ENCODE data around the gene HHAT.

The HHAT gene

GRCh38 chr1:210696709-210697108 lies 368.0 kb downstream of the HHAT start:
- H3K4me1 ChIP-seq (ENCODE audit: insufficient read depth, low read length, poor library complexity, severe bottlenecking): peaks cover 59% of the 10 kb centered on the region
- TF ChIP-seq CTCF (conservative IDR thresholded peaks at IDR 0.05; ENCODE audit: low read length) (peak; percentile 48), EZH2phosphoT487 (IDR thresholded peaks at IDR 0.05; ENCODE audit: borderline replicate concordance) (no peak)
- peak overlapping the region; percentile 15 for H3K4me3 ChIP-seq (ENCODE audit: low read length, poor library complexity, severe bottlenecking)
- H3K9me2 ChIP-seq (replicated peaks; ENCODE audit: low read depth, low read length): no peaks in the 10 kb centered on the region
- H3K36me3 ChIP-seq (ENCODE audit: insufficient read depth, low read length): no peaks in the 10 kb centered on the region
- 0 out of 2 replicates have a peak, but pooled peaks cover 3% of the 10 kb centered on the region for H3F3A ChIP-seq (ENCODE audit: low read depth)
- H3K27me3 ChIP-seq (ENCODE audit: insufficient read depth, low read length, poor library complexity, severe bottlenecking): no peaks in the 10 kb centered on the region
- no peak overlapping the region for H2AFZ ChIP-seq (ENCODE audit: low read length)
- peak overlapping the region; percentile 61 for H3K4me2 ChIP-seq (ENCODE audit: low read depth, low read length, poor library complexity, severe bottlenecking)
- H3K9ac ChIP-seq (ENCODE audit: low read depth, low read length, poor library complexity, severe bottlenecking): peak overlapping the region; percentile 38
- no peaks in the 10 kb centered on the region for H3K79me2 ChIP-seq (ENCODE audit: insufficient read depth, low read length)
- no peaks in the 10 kb centered on the region for H4K20me1 ChIP-seq (ENCODE audit: insufficient read depth, low read length, poor library complexity, severe bottlenecking)
- no peaks in the 10 kb centered on the region for H3K9me3 ChIP-seq (ENCODE audit: insufficient read depth, low read depth, low read length)

- no peak overlapping the region for H2AFZ ChIP-seq (ENCODE audit: low read length)
- H3K9me3 ChIP-seq (ENCODE audit: insufficient read depth, low read depth, low read length): no peaks in the 10 kb centered on the region
- no peaks in the 10 kb centered on the region for H3K9me2 ChIP-seq (replicated peaks; ENCODE audit: low read depth, low read length)
- no peaks in the 10 kb centered on the region for H4K20me1 ChIP-seq (ENCODE audit: insufficient read depth, low read length, poor library complexity, severe bottlenecking)
- peak overlapping the region; percentile 61 for H3K4me2 ChIP-seq (ENCODE audit: low read depth, low read length, poor library complexity, severe bottlenecking)
- no peaks in the 10 kb centered on the region for H3K36me3 ChIP-seq (ENCODE audit: insufficient read depth, low read length)
- peaks cover 55% of the 10 kb centered on the region for H3K4me1 ChIP-seq (ENCODE audit: insufficient read depth, low read length, poor library complexity, severe bottlenecking)
- no peak for TF ChIP-seq EZH2phosphoT487 (IDR thresholded peaks at IDR 0.05; ENCODE audit: borderline replicate concordance)
- TF ChIP-seq CTCF (conservative IDR thresholded peaks at IDR 0.05; ENCODE audit: low read length): no peak
- no peaks in the 10 kb centered on the region for H3K27me3 ChIP-seq (ENCODE audit: insufficient read depth, low read length, poor library complexity, severe bottlenecking)
- no peak overlapping the region for H3K4me3 ChIP-seq (ENCODE audit: low read length, poor library complexity, severe bottlenecking)
- no peaks in the 10 kb centered on the region for H3K79me2 ChIP-seq (ENCODE audit: insufficient read depth, low read length)
- H3F3A ChIP-seq (ENCODE audit: low read depth): 0 out of 2 replicates have a peak, but pooled peaks cover 3% of the 10 kb centered on the region
- H3K9ac ChIP-seq (ENCODE audit: low read depth, low read length, poor library complexity, severe bottlenecking): no peak overlapping the region
Observed at GRCh38 chr1:210697185-210697584, 368.5 kb downstream of the HHAT start.

GRCh38 chr1:210698661-210699060 lies 370.0 kb downstream of the HHAT start:
- 0 out of 2 replicates have a peak, but pooled peaks cover 3% of the 10 kb centered on the region for H3F3A ChIP-seq (ENCODE audit: low read depth)
- no peaks in the 10 kb centered on the region for H4K20me1 ChIP-seq (ENCODE audit: insufficient read depth, low read length, poor library complexity, severe bottlenecking)
- no peak overlapping the region for H2AFZ ChIP-seq (ENCODE audit: low read length)
- H3K9me3 ChIP-seq (ENCODE audit: insufficient read depth, low read depth, low read length): no peaks in the 10 kb centered on the region
- H3K27me3 ChIP-seq (ENCODE audit: insufficient read depth, low read length, poor library complexity, severe bottlenecking): no peaks in the 10 kb centered on the region
- H3K4me2 ChIP-seq (ENCODE audit: low read depth, low read length, poor library complexity, severe bottlenecking): no peak overlapping the region
- TF ChIP-seq CTCF (conservative IDR thresholded peaks at IDR 0.05; ENCODE audit: low read length) (no peak), EZH2phosphoT487 (IDR thresholded peaks at IDR 0.05; ENCODE audit: borderline replicate concordance) (no peak)
- H3K36me3 ChIP-seq (ENCODE audit: insufficient read depth, low read length): no peaks in the 10 kb centered on the region
- H3K9me2 ChIP-seq (replicated peaks; ENCODE audit: low read depth, low read length): no peaks in the 10 kb centered on the region
- peaks cover 40% of the 10 kb centered on the region for H3K4me1 ChIP-seq (ENCODE audit: insufficient read depth, low read length, poor library complexity, severe bottlenecking)
- no peak overlapping the region for H3K9ac ChIP-seq (ENCODE audit: low read depth, low read length, poor library complexity, severe bottlenecking)
- H3K79me2 ChIP-seq (ENCODE audit: insufficient read depth, low read length): no peaks in the 10 kb centered on the region
- H3K4me3 ChIP-seq (ENCODE audit: low read length, poor library complexity, severe bottlenecking): no peak overlapping the region

Measured in Loucy (cell line).